Sciatic nerve (tissue), 2 donors: ENCODE measurements around the gene PTGES3L. TPM values are rescaled to one million over a fixed set of nuclear protein-coding genes. Genes with fewer than 3 reads are reported as not detected.
"Not testable (repeated sequence)": the region's sequence is repeated elsewhere in the genome, so short reads cannot be mapped to it uniquely, and the experiment has no call there.

Source experiments
- ATAC-seq: fragments of 200-7000 bp; cut with Tn5 transposase; one replicate; pipeline ENCODE4 v1.9.1; 2020; ENCODE audit warnings: mild to moderate bottlenecking, moderate library complexity
- DNase-seq: peaks from one replicate; pipeline ENCODE4 v3.0.0-alpha.2; 2020; ENCODE audit warnings: low spot score
- intact Hi-C: fragments of 100-400 bp; cut with DNase I; formaldehyde crosslinking; loops from one replicate; pipeline ENCODE4 v1.14.2; 2022
- total RNA-seq: library from RNA; stranded (reverse); fragmentation: NEBNext Ultra II Directional; extraction: Animal tissue kit (Norgen Biotek cat#: 25700); gene quantifications from one replicate; pipeline ENCODE4 v1.2.1, GENCODE V29; 2021
- donor health status: DM: no; HTN: no; CAD: no.
- donor health status: DM: no; HTN: no; CAD: no.

The PTGES3L gene
- total RNA-seq, 1 donor from 2014 or later = 0.40 TPM

DNA sequence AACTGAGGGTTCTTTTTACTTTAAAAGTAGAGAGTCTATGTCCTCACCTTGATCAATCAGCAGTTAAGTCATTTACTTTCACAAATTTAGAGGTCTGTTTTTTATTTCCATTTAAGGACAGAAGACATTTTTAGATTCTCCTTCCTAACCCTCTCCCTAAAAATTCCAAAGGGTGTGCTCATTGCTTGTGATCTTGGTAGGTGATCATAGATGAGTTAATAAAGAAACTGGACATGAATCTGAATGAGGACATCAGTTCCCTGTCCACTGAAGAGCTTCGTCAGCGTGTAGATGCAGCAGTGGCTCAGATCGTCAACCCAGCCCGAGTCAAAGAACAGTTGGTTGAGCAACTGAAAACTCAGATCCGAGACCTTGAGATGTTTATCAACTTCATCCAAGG, 9.3 kb upstream of the PTGES3L start:
- intact Hi-C loops = no loop called here
- DNase-seq = no peak
- no peak for ATAC-seq

GRCh38 chr17:42985225-42985624, 5.3 kb upstream of the PTGES3L start:
- DNase-seq (no peak), ATAC-seq (no peak)
- intact Hi-C loops = no loop called here

GRCh38 chr17:42982266-42982665, 2.4 kb upstream of the PTGES3L start:
- intact Hi-C loops = no loop called here
- DNase-seq (no peak), ATAC-seq (no peak)

DNA sequence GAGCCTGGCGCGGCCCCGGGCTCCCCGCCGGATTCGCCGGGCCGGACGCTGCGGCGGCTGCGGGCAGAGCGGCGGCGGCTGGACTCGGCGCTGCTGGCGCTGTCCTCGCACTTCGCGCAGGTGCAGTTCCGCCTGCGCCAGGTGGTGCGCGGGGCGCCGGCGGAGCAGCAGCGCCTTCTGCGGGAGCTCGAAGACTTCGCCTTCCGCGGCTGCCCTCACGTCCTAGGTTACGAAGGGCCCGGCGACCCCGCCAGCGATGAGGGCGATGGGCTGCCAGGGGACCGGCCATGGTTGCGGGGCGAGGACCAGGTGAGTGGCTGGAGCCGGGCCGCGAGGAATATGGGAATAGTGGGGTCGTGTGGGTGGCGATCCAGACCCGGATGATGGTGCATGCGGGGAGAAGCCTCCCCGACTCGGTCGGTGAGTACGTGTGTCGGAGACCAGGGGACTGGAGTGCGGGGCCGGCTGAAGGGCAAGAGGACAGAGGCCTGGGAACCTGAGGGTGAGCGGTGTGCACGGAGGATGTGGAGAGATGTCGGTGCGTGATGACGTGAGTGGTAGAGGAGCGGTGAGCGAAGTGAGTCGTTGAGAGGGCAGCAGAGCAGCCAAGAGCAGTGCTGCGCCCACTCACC, 1.0 kb upstream of the PTGES3L start:
- intact Hi-C loops = loop anchor here (1.0 kb wide), 1 partner anchor 87 kb away; no protein-coding TSS in a partner anchor
- ATAC-seq (no peak), DNase-seq (peak; percentile 60)

- ATAC-seq = peak; percentile 96
- intact Hi-C loops = loop anchor here (1.0 kb wide), 1 partner anchor 86 kb away; no protein-coding TSS in a partner anchor
Observed at GRCh38 chr17:42980274-42980765, 440 bp upstream of the PTGES3L start, which contains the start of gene RUNDC1. Gene RUNDC1, plus strand, starts transcription at chr17:42980565. Its CDS starts 12 bp downstream, at chr17:42980577.

GRCh38 chr17:42975701-42976100, 4.2 kb downstream of the PTGES3L start:
- ATAC-seq, DNase-seq, intact Hi-C loops: not testable (repeated sequence)

More at GRCh38 chr17:42980274-42980765, 440 bp upstream of the PTGES3L start, which contains the start of gene RUNDC1:
- peak; percentile 95 for DNase-seq

DNA sequence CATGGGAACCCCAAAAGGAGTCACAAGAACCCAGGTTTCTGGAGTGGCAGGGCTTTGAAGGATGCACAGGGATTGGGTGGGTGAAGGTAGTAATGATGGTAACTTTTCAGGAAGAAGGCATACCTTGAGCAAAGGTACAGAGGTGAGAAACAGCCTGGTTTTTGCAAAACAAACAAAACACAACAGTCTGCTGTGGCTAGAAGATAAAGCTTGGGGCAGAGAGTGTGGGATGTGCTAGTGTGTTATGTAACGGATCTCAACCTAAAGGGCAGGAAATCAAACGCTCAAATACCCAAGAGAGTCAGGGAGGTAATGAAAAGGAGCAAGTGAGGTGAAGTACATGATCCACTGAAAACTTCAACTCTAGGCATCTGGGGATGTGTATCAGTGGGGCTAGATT, 4.6 kb downstream of the PTGES3L start:
- ATAC-seq (no peak), DNase-seq (no peak)
- intact Hi-C loops = no loop called here

GRCh38 chr17:42973323-42973722, 6.6 kb downstream of the PTGES3L start:
- DNase-seq, ATAC-seq, intact Hi-C loops: not testable (repeated sequence)

- intact Hi-C loops = no loop called here
- ATAC-seq (no peak), DNase-seq (no peak)
Observed at GRCh38 chr17:42971589-42971988, 8.3 kb downstream of the PTGES3L start.

GRCh38 chr17:42969001-42969581, 10.8 kb downstream of the PTGES3L start:
- intact Hi-C loops = loop anchor here (5.0 kb wide), 1 partner anchor 967 kb away; no protein-coding TSS in a partner anchor
- DNase-seq (no peak), ATAC-seq (no peak)

DNA sequence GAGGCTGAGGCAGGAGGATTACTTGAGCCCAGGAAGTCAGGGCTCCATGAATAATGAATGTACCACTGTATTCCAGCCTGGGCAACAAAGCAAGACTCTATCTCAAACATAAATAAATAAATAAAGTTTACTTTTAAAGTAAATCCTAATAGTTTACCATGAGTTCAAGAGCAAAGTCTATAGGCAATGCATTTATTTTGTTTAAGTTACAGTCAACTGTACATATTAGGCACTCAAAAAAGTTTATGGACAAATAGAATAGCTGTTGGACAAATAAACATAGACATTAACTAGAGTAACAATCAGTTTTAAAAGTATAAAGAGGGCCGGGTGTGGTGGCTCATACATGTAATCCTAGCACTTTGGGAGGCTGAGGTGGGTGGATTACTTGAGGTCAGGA, 12.0 kb downstream of the PTGES3L start:
- intact Hi-C loops = loop anchor here (5.0 kb wide), 1 partner anchor 966 kb away; no protein-coding TSS in a partner anchor
- ATAC-seq (no peak), DNase-seq (no peak)

GRCh38 chr17:42964161-42964932, 15.5 kb downstream of the PTGES3L start, which contains the start of gene AARSD1:
Gene AARSD1, minus strand, starts transcription at chr17:42964454. Its CDS starts 14 bp downstream, at chr17:42964440.
- ATAC-seq (peak; percentile 98), DNase-seq (peak; percentile 93)
- intact Hi-C loops = no loop called here

- ATAC-seq = no peak
- intact Hi-C loops = no loop called here
- DNase-seq = no peak
Observed at GRCh38 chr17:42953669-42954068, 26.2 kb downstream of the PTGES3L start.

DNA sequence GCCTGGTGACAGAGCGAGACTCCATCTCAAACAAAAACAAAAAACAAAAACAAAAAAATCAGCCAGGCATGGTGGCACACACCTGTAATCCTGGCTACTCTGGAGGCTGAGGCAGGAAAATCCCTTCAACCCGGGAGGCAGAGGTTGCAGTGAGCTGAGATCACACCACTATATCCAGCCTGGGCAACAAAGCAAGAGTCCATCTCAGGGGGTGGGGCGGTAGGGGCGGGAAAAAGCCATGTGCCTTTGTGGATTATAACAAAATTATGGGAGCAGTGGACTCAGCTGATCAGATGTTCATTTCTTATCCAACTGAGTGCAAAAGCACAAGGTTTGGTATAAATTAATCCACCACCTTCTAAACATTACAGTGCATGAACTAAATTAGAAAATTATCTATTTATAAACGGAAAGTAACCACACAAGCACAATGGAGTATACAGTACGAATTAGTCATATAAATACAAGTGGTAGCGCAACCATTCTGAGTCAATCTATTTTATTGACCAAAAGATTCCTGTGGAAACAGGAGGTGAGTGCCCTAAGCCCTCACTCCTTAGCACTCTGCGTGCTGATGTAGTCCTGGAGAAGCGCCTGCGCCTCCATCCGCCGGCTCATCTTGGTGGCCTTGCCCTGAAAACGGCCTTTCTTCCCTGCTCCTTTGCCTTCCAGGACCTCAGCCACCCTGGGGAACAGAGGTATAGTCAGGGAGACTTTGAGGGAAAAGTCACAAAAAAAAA, 29.7 kb downstream of the PTGES3L start:
- intact Hi-C loops = no loop called here
- ATAC-seq (no peak), DNase-seq (no peak)

GRCh38 chr17:42946812-42947211, 33.1 kb downstream of the PTGES3L start:
- ATAC-seq = no peak
- intact Hi-C loops = no loop called here
- no peak for DNase-seq

DNA sequence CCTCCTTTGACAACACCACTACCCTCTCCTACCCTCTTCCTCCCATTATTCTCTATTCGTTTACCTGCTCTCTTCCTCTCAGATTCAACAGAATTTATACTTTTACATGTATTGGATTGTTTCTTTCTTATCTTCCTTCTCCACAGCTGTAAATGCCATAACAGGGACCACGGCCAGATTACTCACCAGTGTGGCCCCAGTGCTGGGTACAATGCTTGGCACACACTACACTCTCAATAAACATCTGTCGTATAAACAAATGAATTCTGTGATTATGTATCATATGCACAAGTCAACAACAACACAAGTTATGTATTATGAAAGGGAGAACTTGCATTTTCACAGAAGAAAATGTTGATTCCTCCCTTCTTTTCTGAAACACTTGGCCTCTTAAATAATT, 35.7 kb downstream of the PTGES3L start:
- intact Hi-C loops = no loop called here
- ATAC-seq = no peak
- no peak for DNase-seq

GRCh38 chr17:42937712-42938596, 41.9 kb downstream of the PTGES3L start:
- intact Hi-C loops = loop anchor here (10.0 kb wide), 1 partner anchor 93 kb away; the partner anchor contains the start of gene AOC2
- DNase-seq (peak; percentile 62), ATAC-seq (peak; percentile 87)

DNA sequence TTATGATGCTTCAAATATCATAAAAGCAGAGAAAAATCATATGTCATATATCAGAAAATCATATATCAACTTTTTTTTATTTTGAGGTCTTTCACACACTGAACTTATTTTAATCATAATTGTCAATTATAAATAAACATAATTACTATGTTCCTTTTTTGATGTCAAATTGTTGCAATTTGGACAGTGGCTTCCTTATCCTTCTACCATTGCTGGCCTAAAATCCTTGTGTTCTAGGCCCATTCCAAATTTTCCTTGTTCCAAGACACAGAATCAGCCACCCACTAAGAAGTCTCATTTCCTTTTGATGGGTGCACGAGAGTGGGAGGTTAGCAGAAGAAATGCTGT, 50.4 kb downstream of the PTGES3L start:
- DNase-seq (no peak), ATAC-seq (no peak)
- intact Hi-C loops = no loop called here
